ENCODE measurements around the gene ANKRD33.

DNA sequence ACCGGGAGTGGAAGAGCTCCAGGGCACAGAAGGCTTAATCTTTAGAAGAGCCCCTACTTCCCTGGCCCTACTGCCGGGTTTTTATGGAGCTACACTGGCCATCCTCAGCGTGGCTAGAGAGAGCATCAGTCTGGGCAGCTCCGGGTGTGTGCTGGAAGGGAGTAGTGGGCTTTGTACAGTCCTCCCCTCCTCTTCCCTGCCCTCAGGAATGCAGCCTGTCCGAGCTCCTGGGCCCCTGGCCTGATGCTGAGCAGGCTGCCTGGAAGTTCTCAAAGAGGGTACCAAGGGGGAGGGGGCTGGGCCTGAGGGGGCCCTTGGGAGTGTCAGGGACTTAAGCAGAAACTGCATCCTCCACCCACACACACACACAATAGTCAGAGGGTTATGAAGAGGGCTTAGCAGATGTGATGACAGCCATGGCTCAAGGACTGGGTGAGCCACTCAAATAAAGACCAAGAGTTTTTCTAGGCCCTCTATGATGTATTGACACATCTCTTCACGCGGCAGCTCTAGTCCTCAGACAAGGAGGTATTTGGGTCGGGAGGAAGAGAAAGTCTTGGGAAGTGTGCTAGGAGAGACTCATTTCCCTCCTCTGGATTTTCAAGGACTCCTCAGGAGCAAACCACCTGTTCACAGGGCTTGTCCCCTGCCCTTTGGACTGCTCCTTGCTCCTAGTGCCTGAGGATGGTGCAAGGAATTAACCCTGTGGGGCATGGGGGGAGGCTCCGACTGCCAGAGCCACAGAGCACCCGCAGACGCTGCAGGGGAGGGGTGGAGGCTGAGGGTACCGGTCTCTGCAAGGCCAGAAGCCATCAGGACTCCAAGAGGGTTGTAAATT is 22.9 kb upstream of the ANKRD33 start:
- TF ChIP-seq EZH2 (IDR thresholded peaks at IDR 0.05; ENCODE audit: low read depth, unreplicated experiment), result no peak
- TF ChIP-seq, protein P1, sequence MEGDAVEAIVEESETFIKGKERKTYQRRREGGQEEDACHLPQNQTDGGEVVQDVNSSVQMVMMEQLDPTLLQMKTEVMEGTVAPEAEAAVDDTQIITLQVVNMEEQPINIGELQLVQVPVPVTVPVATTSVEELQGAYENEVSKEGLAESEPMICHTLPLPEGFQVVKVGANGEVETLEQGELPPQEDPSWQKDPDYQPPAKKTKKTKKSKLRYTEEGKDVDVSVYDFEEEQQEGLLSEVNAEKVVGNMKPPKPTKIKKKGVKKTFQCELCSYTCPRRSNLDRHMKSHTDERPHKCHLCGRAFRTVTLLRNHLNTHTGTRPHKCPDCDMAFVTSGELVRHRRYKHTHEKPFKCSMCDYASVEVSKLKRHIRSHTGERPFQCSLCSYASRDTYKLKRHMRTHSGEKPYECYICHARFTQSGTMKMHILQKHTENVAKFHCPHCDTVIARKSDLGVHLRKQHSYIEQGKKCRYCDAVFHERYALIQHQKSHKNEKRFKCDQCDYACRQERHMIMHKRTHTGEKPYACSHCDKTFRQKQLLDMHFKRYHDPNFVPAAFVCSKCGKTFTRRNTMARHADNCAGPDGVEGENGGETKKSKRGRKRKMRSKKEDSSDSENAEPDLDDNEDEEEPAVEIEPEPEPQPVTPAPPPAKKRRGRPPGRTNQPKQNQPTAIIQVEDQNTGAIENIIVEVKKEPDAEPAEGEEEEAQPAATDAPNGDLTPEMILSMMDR (conservative IDR thresholded peaks at IDR 0.05; ENCODE audit: low read depth in 2 of 2), result no peak
- no peak for TF ChIP-seq POLR2AphosphoS5 (IDR thresholded peaks at IDR 0.05; ENCODE audit: low read depth)
- TF ChIP-seq EZH2phosphoT487 (IDR thresholded peaks at IDR 0.05; ENCODE audit: unreplicated experiment), result no peak
- TF ChIP-seq STAT1 (IDR thresholded peaks at IDR 0.05; ENCODE audit: unreplicated experiment), result no peak
- TF ChIP-seq, protein P2, sequence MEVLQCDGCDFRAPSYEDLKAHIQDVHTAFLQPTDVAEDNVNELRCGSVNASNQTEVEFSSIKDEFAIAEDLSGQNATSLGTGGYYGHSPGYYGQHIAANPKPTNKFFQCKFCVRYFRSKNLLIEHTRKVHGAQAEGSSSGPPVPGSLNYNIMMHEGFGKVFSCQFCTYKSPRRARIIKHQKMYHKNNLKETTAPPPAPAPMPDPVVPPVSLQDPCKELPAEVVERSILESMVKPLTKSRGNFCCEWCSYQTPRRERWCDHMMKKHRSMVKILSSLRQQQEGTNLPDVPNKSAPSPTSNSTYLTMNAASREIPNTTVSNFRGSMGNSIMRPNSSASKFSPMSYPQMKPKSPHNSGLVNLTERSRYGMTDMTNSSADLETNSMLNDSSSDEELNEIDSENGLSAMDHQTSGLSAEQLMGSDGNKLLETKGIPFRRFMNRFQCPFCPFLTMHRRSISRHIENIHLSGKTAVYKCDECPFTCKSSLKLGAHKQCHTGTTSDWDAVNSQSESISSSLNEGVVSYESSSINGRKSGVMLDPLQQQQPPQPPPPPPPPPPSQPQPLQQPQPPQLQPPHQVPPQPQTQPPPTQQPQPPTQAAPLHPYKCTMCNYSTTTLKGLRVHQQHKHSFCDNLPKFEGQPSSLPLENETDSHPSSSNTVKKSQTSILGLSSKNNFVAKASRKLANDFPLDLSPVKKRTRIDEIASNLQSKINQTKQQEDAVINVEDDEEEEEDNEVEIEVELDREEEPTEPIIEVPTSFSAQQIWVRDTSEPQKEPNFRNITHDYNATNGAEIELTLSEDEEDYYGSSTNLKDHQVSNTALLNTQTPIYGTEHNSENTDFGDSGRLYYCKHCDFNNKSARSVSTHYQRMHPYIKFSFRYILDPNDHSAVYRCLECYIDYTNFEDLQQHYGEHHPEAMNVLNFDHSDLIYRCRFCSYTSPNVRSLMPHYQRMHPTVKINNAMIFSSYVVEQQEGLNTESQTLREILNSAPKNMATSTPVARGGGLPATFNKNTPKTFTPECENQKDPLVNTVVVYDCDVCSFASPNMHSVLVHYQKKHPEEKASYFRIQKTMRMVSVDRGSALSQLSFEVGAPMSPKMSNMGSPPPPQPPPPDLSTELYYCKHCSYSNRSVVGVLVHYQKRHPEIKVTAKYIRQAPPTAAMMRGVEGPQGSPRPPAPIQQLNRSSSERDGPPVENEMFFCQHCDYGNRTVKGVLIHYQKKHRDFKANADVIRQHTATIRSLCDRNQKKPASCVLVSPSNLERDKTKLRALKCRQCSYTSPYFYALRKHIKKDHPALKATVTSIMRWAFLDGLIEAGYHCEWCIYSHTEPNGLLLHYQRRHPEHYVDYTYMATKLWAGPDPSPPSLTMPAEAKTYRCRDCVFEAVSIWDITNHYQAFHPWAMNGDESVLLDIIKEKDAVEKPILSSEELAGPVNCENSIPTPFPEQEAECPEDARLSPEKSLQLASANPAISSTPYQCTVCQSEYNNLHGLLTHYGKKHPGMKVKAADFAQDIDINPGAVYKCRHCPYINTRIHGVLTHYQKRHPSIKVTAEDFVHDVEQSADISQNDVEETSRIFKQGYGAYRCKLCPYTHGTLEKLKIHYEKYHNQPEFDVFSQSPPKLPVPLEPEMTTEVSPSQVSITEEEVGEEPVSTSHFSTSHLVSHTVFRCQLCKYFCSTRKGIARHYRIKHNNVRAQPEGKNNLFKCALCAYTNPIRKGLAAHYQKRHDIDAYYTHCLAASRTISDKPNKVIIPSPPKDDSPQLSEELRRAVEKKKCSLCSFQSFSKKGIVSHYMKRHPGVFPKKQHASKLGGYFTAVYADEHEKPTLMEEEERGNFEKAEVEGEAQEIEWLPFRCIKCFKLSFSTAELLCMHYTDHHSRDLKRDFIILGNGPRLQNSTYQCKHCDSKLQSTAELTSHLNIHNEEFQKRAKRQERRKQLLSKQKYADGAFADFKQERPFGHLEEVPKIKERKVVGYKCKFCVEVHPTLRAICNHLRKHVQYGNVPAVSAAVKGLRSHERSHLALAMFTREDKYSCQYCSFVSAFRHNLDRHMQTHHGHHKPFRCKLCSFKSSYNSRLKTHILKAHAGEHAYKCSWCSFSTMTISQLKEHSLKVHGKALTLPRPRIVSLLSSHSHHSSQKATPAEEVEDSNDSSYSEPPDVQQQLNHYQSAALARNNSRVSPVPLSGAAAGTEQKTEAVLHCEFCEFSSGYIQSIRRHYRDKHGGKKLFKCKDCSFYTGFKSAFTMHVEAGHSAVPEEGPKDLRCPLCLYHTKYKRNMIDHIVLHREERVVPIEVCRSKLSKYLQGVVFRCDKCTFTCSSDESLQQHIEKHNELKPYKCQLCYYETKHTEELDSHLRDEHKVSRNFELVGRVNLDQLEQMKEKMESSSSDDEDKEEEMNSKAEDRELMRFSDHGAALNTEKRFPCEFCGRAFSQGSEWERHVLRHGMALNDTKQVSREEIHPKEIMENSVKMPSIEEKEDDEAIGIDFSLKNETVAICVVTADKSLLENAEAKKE (CRISPR knock-in tag; IDR thresholded peaks at IDR 0.05), result no peak
- no peak for TF ChIP-seq CREB1 (CRISPR knock-in tag; IDR thresholded peaks at IDR 0.05; ENCODE audit: low read depth)
- TF ChIP-seq, protein P3, sequence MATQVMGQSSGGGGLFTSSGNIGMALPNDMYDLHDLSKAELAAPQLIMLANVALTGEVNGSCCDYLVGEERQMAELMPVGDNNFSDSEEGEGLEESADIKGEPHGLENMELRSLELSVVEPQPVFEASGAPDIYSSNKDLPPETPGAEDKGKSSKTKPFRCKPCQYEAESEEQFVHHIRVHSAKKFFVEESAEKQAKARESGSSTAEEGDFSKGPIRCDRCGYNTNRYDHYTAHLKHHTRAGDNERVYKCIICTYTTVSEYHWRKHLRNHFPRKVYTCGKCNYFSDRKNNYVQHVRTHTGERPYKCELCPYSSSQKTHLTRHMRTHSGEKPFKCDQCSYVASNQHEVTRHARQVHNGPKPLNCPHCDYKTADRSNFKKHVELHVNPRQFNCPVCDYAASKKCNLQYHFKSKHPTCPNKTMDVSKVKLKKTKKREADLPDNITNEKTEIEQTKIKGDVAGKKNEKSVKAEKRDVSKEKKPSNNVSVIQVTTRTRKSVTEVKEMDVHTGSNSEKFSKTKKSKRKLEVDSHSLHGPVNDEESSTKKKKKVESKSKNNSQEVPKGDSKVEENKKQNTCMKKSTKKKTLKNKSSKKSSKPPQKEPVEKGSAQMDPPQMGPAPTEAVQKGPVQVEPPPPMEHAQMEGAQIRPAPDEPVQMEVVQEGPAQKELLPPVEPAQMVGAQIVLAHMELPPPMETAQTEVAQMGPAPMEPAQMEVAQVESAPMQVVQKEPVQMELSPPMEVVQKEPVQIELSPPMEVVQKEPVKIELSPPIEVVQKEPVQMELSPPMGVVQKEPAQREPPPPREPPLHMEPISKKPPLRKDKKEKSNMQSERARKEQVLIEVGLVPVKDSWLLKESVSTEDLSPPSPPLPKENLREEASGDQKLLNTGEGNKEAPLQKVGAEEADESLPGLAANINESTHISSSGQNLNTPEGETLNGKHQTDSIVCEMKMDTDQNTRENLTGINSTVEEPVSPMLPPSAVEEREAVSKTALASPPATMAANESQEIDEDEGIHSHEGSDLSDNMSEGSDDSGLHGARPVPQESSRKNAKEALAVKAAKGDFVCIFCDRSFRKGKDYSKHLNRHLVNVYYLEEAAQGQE (IDR thresholded peaks at IDR 0.05; ENCODE audit: unreplicated experiment), result no peak
- no peak for TF ChIP-seq ZNF331 (CRISPR knock-in tag; IDR thresholded peaks at IDR 0.05; ENCODE audit: low read depth)
- no peak for TF ChIP-seq JUNB (IDR thresholded peaks at IDR 0.05; ENCODE audit: unreplicated experiment)
- no peak for TF ChIP-seq ZNF114 (CRISPR knock-in tag; IDR thresholded peaks at IDR 0.05)
